K562 (cell line): Measurements from ENCODE around the gene LACTB.

Source experiments
- ETS2 ChIP-seq: IDR thresholded peaks from 2 replicates; pipeline ENCODE4 v1.6.1; 2016; ENCODE audit warnings: borderline replicate concordance, missing genetic modification characterization, mild to moderate bottlenecking, moderate library complexity, missing compliant biosample characterization; ENCODE audit not compliant: poor library complexity, severe bottlenecking
- MAX ChIP-seq: sonication (generic); formaldehyde crosslinking; IDR thresholded peaks from 2 replicates; pipeline ENCODE4 v1.9.0; 2022; ENCODE audit warnings: mild to moderate bottlenecking, missing genetic modification reagents
- POLR2A ChIP-seq: fragments of 450-650 bp; conservative IDR thresholded peaks from 2 replicates; pipeline ENCODE4 v1.6.1; 2016
- SMAD4 ChIP-seq: fragments of 250-450 bp; sonication (Bioruptor Pico); conservative IDR thresholded peaks from 2 replicates; pipeline ENCODE4 v1.8.0; 2021; ENCODE audit warnings: inconsistent platforms, mild to moderate bottlenecking, moderate library complexity
- TCFL5 ChIP-seq: fragments of 250-450 bp; sonication (Bioruptor Pico); conservative IDR thresholded peaks from 2 replicates; pipeline ENCODE4 v1.6.1; 2021; ENCODE audit warnings: mild to moderate bottlenecking, moderate library complexity, matching md5 sums
- USF1 ChIP-seq: sonication (generic); formaldehyde crosslinking; IDR thresholded peaks from 2 replicates; pipeline ENCODE4 v1.9.0; 2022; ENCODE audit warnings: mild to moderate bottlenecking, missing genetic modification reagents
- XRCC3 ChIP-seq: fragments of 450-650 bp; IDR thresholded peaks from 2 replicates; pipeline ENCODE4 v1.6.1; 2017; ENCODE audit warnings: mild to moderate bottlenecking, moderate library complexity
- ZNF592 ChIP-seq: fragments of 450-650 bp; IDR thresholded peaks from 2 replicates; pipeline ENCODE4 v1.6.1; 2017; ENCODE audit warnings: antibody characterized with exemption, mild to moderate bottlenecking

- TF ChIP-seq ETS2, result no peak
- TF ChIP-seq XRCC3, result no peak
- TF ChIP-seq POLR2A, result no peak
- TF ChIP-seq TCFL5 (CRISPR knock-in tag), result no peak
- no peak for TF ChIP-seq SMAD4 (CRISPR knock-in tag)
- no peak for TF ChIP-seq ZNF592
- no peak for TF ChIP-seq MAX (CRISPR knock-in tag)
- TF ChIP-seq USF1 (CRISPR knock-in tag), result no peak
Measured at GRCh38 chr15:63190769-63191649, 69.3 kb downstream of the LACTB start.
